Fibroblast of the aortic adventitia (primary cell): ENCODE measurements around the gene MYLIP. TPM values are rescaled to one million over a fixed set of nuclear protein-coding genes. Genes with fewer than 3 reads are reported as not detected.

Experiments
- DNase-seq: peaks from one replicate; pipeline ENCODE4 v3.0.0-alpha.2; 2010; ENCODE audit warnings: low read depth
- H3K4me3 ChIP-seq: 2 replicates; pipeline ENCODE4 v1.5.1; 2011; ENCODE audit warnings: low read depth, mild to moderate bottlenecking, control low read depth, low read length, moderate library complexity
- CTCF ChIP-seq: IDR thresholded peaks from 2 replicates; pipeline ENCODE4 v1.5.1; 2011; ENCODE audit warnings: mild to moderate bottlenecking, low read length, control low read depth, inconsistent platforms; ENCODE audit not compliant: insufficient read depth
- total RNA-seq: library from RNA; depleted of rRNA; stranded (reverse); fragments of >200 nt; gene quantifications from 2 replicates; pipeline ENCODE4 v1.2.3, GENCODE V29; 2012; ENCODE audit warnings: low replicate concordance

MYLIP gene
- total RNA-seq, 1 donor = 36.1 TPM

DNA sequence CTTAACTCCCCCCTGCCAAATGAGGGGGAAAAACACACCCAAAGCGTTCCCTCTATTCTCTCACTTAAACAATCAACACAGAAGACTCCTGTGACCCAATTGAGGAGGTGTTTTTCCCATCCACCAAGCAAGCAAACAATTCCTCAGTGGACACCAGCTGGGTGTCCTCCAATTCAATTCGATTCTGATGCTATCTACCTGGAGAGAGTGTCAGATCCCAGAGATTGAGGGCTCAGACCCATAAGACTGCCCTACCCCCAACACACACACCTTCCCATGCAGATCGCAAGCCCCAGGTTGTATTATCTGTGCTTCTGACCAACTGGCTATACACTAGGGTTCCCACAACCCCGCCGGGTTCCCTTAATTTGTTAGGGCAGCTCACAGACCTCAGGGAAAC, 36.8 kb downstream of the MYLIP start:
- no peak for DNase-seq
- H3K4me3 ChIP-seq = no peak overlapping the region
- TF ChIP-seq CTCF = no peak

DNA sequence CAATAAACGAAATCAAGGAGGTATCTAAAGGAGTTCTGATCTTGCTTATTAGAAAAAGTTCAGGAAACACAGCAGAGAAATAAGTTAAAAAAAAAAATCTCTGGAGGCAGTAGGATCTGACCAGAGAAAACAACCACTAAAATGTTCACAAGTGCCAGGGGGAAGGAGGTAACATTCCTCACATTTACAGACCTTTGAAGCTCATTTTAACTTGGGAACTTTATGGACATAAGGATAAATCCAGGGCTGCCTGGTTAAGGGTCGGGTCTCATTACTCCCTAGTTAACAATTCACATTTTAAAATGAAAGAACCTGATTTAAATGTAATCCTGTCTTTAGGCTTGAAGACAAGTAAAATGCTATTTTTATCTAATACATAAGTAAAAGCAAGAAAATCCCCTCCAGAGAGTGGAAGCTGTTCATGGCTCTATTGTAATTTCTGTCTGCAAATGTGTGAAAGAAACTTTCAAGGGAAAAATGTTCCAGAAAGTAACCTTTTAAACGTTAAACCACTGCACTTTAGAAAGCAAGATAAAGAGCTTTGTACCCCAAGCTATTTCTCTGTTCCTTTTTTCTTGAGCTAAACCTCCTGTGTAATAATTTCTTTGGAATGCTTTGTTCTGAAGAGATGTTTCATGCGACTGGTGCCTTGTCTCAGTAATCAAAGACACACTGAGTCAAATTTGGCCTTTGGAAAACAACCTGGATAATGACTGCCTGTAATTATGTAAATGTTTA, 38.2 kb downstream of the MYLIP start:
- no peak overlapping the region for H3K4me3 ChIP-seq
- DNase-seq = no peak
- TF ChIP-seq CTCF = no peak

DNA sequence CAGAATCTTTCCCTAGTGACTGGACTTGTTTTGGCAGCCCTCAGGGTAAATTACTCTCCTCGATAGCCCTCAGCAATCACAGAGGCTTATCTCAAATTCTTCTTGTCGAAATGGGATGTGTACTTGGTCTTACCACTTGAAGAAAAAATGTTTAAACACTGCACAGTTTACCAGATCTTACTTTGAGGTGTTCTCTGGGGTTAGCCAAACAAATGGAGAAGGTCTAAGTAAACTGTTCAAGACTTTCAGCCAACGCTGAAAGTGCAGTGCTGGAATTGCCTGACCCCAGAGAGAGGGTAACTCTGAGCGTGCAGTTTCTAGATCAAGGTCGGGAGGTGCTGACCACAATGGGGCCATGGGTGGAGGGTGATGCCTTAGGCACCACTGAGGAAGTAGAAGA, 39.2 kb downstream of the MYLIP start:
- TF ChIP-seq CTCF = no peak
- H3K4me3 ChIP-seq = no peak overlapping the region
- DNase-seq = peak; percentile 28

- peak; percentile 80 for TF ChIP-seq CTCF
- peak; percentile 66 for DNase-seq
- no peak overlapping the region for H3K4me3 ChIP-seq
Measured at GRCh38 chr6:16168858-16169257, 40.0 kb downstream of the MYLIP start.

GRCh38 chr6:16171400-16171799, 42.5 kb downstream of the MYLIP start:
- TF ChIP-seq CTCF = no peak

GRCh38 chr6:16173167-16173940, 44.5 kb downstream of the MYLIP start:
- no peak for TF ChIP-seq CTCF
- DNase-seq = no peak
- no peak overlapping the region for H3K4me3 ChIP-seq

More at GRCh38 chr6:16171400-16171799, 42.5 kb downstream of the MYLIP start:
- H3K4me3 ChIP-seq = no peak overlapping the region
- DNase-seq = no peak
